IMR-90 (cell line): ENCODE results near the gene RAPH1. TPM values are rescaled to one million over a fixed set of nuclear protein-coding genes. Genes with fewer than 3 reads are reported as not detected.
A peak's percentile ranks its signal among the peaks of the same experiment; 100 is the strongest.

Source experiments
- ATAC-seq: fragments of 200-7000 bp; cut with Tn5 transposase; 2 replicates; pipeline ENCODE4 v1.9.1; 2020; ENCODE audit warnings: low read depth, mild to moderate bottlenecking, moderate library complexity
- BruUV-seq: library from RNA; stranded (reverse); fragments of 400-500 nt; replicated peaks from 2 replicates; lab custom pipeline; 2021; lab: Mats Ljungman, UMichigan
- CTCF ChIA-PET: fragments of 300-600 bp; formaldehyde crosslinking; extraction: SDS; loops from one replicate; lab custom pipeline; 2021; ENCODE audit warnings: antibody characterized with exemption; lab: Yijun Ruan, JAX
- POLR2A ChIA-PET: fragments of 300-600 bp; sonication (Branson Sonifier 250); formaldehyde crosslinking; loops from one replicate; lab custom pipeline; 2022; ENCODE audit warnings: antibody characterized with exemption; ENCODE audit not compliant: unreplicated experiment; lab: Charles Lee
- DNase-seq: peaks from one replicate; pipeline ENCODE4 v3.0.0; 2013
- H2AFZ ChIP-seq: replicated peaks from 2 replicates; pipeline ENCODE3; 2013; ENCODE audit warnings: low read length, mild to moderate bottlenecking; ENCODE audit not compliant: poor library complexity
- H2AK5ac ChIP-seq: 2 replicates; pipeline ENCODE4 v1.6.1; 2013; ENCODE audit warnings: low read depth, low read length, inconsistent platforms
- H2AK9ac ChIP-seq: replicated peaks from 2 replicates; pipeline ENCODE3; 2013; ENCODE audit warnings: mild to moderate bottlenecking, low read depth, low read length, moderate library complexity; ENCODE audit not compliant: poor library complexity
- H2BK120ac ChIP-seq: 2 replicates; pipeline ENCODE4 v1.6.1; 2013; ENCODE audit warnings: low read depth, low read length, inconsistent platforms
- H2BK15ac ChIP-seq: 3 replicates; pipeline ENCODE4 v1.6.1; 2013; ENCODE audit warnings: low read depth, low read length, inconsistent platforms
- H2BK20ac ChIP-seq: 2 replicates; pipeline ENCODE4 v1.6.1; 2013; ENCODE audit warnings: low read depth, mild to moderate bottlenecking, inconsistent platforms, low read length, moderate library complexity
- H2BK5ac ChIP-seq: 2 replicates; pipeline ENCODE4 v1.6.1; 2013; ENCODE audit warnings: mild to moderate bottlenecking, low read depth, low read length, inconsistent platforms; ENCODE audit not compliant: poor library complexity, severe bottlenecking
- H3K14ac ChIP-seq: replicated peaks from 2 replicates; pipeline ENCODE4 v1.6.1; 2013; ENCODE audit warnings: low read depth, low read length, inconsistent platforms
- H3K18ac ChIP-seq: 2 replicates; pipeline ENCODE4 v1.6.1; 2013; ENCODE audit warnings: low read depth, low read length, control low read depth
- H3K23ac ChIP-seq: 2 replicates; pipeline ENCODE4 v1.6.1; 2013; ENCODE audit warnings: low read depth, low read length, inconsistent platforms
- H3K27ac ChIP-seq: 2 replicates; pipeline ENCODE4 v1.5.1; 2013; ENCODE audit warnings: mild to moderate bottlenecking, control low read depth, low read length; ENCODE audit not compliant: insufficient read depth
- H3K27me3 ChIP-seq: 2 replicates; pipeline ENCODE4 v1.6.1; 2013; ENCODE audit warnings: low read length; ENCODE audit not compliant: control insufficient read depth, insufficient read depth
- H3K36me3 ChIP-seq: 2 replicates; pipeline ENCODE4 v1.6.1; 2013; ENCODE audit warnings: low read length, mixed read lengths; ENCODE audit not compliant: control insufficient read depth, insufficient read depth
- H3K4ac ChIP-seq: 2 replicates; pipeline ENCODE4 v1.6.1; 2013; ENCODE audit warnings: low read depth, low read length, inconsistent platforms
- H3K4me1 ChIP-seq: 2 replicates; pipeline ENCODE4 v1.6.1; 2013; ENCODE audit warnings: low read length, mixed read lengths; ENCODE audit not compliant: control insufficient read depth, insufficient read depth
- H3K4me2 ChIP-seq: 2 replicates; pipeline ENCODE4 v1.6.1; 2013; ENCODE audit warnings: low read depth, mild to moderate bottlenecking, control low read depth, low read length, moderate library complexity
- H3K4me3 ChIP-seq: 2 replicates; pipeline ENCODE4 v1.5.1; 2013; ENCODE audit warnings: low read depth, mild to moderate bottlenecking, control low read depth, low read length, moderate library complexity; ENCODE audit not compliant: insufficient read depth
- H3K56ac ChIP-seq: 2 replicates; pipeline ENCODE4 v1.6.1; 2013; ENCODE audit warnings: low read length, inconsistent platforms; ENCODE audit not compliant: insufficient read depth; ENCODE audit errors: extremely low read depth
- H3K79me1 ChIP-seq, 2 experiments: 2 replicates each; pipeline ENCODE4 v1.6.1; 2013; ENCODE audit warnings: low read length in 2 of 2, inconsistent platforms in 1 of 2, low read depth in 1 of 2
- H3K9ac ChIP-seq: 2 replicates; pipeline ENCODE4 v1.6.1; 2013; ENCODE audit warnings: low read depth, low read length, control low read depth
- H3K9me1 ChIP-seq: 2 replicates; pipeline ENCODE4 v1.6.1; 2013; ENCODE audit warnings: low read length, inconsistent platforms; ENCODE audit not compliant: insufficient read depth
- H3K9me3 ChIP-seq: 2 replicates; pipeline ENCODE4 v1.6.1; 2013; ENCODE audit warnings: low read length; ENCODE audit not compliant: control insufficient read depth, insufficient read depth
- H4K20me1 ChIP-seq: 2 replicates; pipeline ENCODE4 v1.6.1; 2013; ENCODE audit warnings: low read length, inconsistent platforms; ENCODE audit not compliant: insufficient read depth
- H4K5ac ChIP-seq: 2 replicates; pipeline ENCODE4 v1.6.1; 2013; ENCODE audit warnings: mild to moderate bottlenecking, low read depth, low read length, control low read depth
- H4K8ac ChIP-seq, 2 experiments: 2 replicates each; pipeline ENCODE4 v1.6.1; 2013; ENCODE audit warnings: low read depth in 2 of 2, low read length in 2 of 2, control low read depth in 1 of 2, inconsistent platforms in 1 of 2
- H4K91ac ChIP-seq: 2 replicates; pipeline ENCODE4 v1.6.1; 2013; ENCODE audit warnings: low read depth, low read length, inconsistent platforms; ENCODE audit not compliant: insufficient read depth
- BHLHE40 ChIP-seq: fragments of 150-350 bp; IDR thresholded peaks from 2 replicates; pipeline ENCODE4 v1.6.1; 2016; ENCODE audit warnings: mild to moderate bottlenecking, low read depth, low read length
- CEBPB ChIP-seq: IDR thresholded peaks from 2 replicates; pipeline ENCODE4 v1.6.1; 2012; ENCODE audit warnings: low read depth, low read length, improper control_type of control experiment
- CHD1 ChIP-seq: IDR thresholded peaks from 2 replicates; pipeline ENCODE4 v1.6.1; 2012; ENCODE audit warnings: low read depth, low read length, improper control_type of control experiment
- FOS ChIP-seq: fragments of 150-350 bp; IDR thresholded peaks from 2 replicates; pipeline ENCODE4 v1.6.1; 2016; ENCODE audit warnings: low read depth, low read length
- MAZ ChIP-seq: IDR thresholded peaks from 2 replicates; pipeline ENCODE4 v1.6.1; 2012; ENCODE audit warnings: low read depth, mild to moderate bottlenecking, low read length, improper control_type of control experiment, moderate library complexity, borderline replicate concordance
- NFE2L2 ChIP-seq: fragments of 150-350 bp; IDR thresholded peaks from 2 replicates; pipeline ENCODE4 v1.6.1; 2016; ENCODE audit warnings: low read depth, mild to moderate bottlenecking, low read length
- RAD21 ChIP-seq: IDR thresholded peaks from 2 replicates; pipeline ENCODE4 v1.6.1; 2012; ENCODE audit warnings: low read length, improper control_type of control experiment
- WGBS, 2 experiments: methylation state at CpG; one replicate each; pipeline versions ENCODE4 v1.1.5 to v1.1.7; 2013; ENCODE audit warnings: missing lambda C conversion rate in 2 of 2; ENCODE audit not compliant: insufficient read length in 1 of 2; ENCODE audit errors: extremely low coverage in 2 of 2; 5-methylcytosine and 5-hydroxymethylcytosine counted together
- dilution Hi-C: fragments of 300-500 bp; cut with HindIII; formaldehyde crosslinking; loops from one replicate; pipeline ENCODE4 v1.14.3; 2018; ENCODE audit warnings: low sequenced_read_pairs; ENCODE audit not compliant: unreplicated experiment
- in situ Hi-C: fragments of 300-500 bp; cut with MboI; formaldehyde crosslinking; loops from 3 replicates; pipeline ENCODE4 v1.14.3; 2019; ENCODE audit warnings: low sequenced_read_pairs, inconsistent platforms, mixed read lengths
- intact Hi-C: fragments of 100-400 bp; cut with micrococcal nuclease; formaldehyde crosslinking; loops from 2 replicates; pipeline ENCODE4 v1.10.0; 2022
- polyA plus RNA-seq, 3 experiments: library from polyadenylated mRNA; depleted of rRNA; stranded (reverse); fragments of >200 nt; gene quantifications; 2 replicates each; pipeline ENCODE4 v1.2.3, GENCODE V29; 2012; ENCODE audit warnings: low replicate concordance in 1 of 3
- total RNA-seq: library from RNA; depleted of rRNA; stranded (reverse); fragments of >200 nt; gene quantifications from 2 replicates; pipeline ENCODE4 v1.2.3, GENCODE V29; 2012

Gene RAPH1
- total and polyA plus RNA-seq, 2 of the 4 experiments (the other 2 are of a cell fraction), result 7.5 to 15.1 TPM

- Histone ChIP-seq H3K4ac (no peak overlapping the region), H3K79me1 (no peaks in the 10 kb centered on the region), H2AFZ (no peak overlapping the region), H3K9ac (no peak overlapping the region), H2BK20ac (no peak overlapping the region), H2AK5ac (no peak overlapping the region), H4K5ac (no peak overlapping the region), H3K9me1 (no peaks in the 10 kb centered on the region), H3K4me3 (no peak overlapping the region), H4K8ac (no peak overlapping the region), H3K56ac (no peak overlapping the region), H3K14ac (no peak overlapping the region), H3K23ac (no peak overlapping the region), H3K4me1 (peaks cover under 1% of the 10 kb centered on the region; the same call in 1 of the 2 replicates), H3K9me3 (no peaks in the 10 kb centered on the region), H2BK5ac (no peak overlapping the region), H4K20me1 (no peaks in the 10 kb centered on the region), H2AK9ac (no peak overlapping the region), H3K4me2 (no peak overlapping the region), H3K36me3 (no peaks in the 10 kb centered on the region), H4K91ac (no peak overlapping the region), H2BK120ac (no peak overlapping the region), H3K27ac (no peak overlapping the region), H3K18ac (no peak overlapping the region), H2BK15ac (no peak overlapping the region), H3K27me3 (no peaks in the 10 kb centered on the region)
- DNase-seq (no peak), ATAC-seq (no peak)
- no TSS peak for BruUV-seq
- in situ Hi-C loops (no loop called here), intact Hi-C loops (no loop called here), dilution Hi-C loops (no loop called here)
- no CpG with 5 or more reads among the region's 1 CpG for WGBS, 2 experiments
- ChIA-PET POLR2A (no interaction called here), CTCF (no interaction called here)
- no peak for TF ChIP-seq MAZ
- TF ChIP-seq RAD21, result no peak
- peak; percentile 33; the same call in 1 of the 2 replicates for TF ChIP-seq CEBPB
- TF ChIP-seq CHD1, result no peak
- no peak for TF ChIP-seq NFE2L2
- TF ChIP-seq BHLHE40, result no peak
- TF ChIP-seq FOS, result no peak
Measured at GRCh38 chr2:203567691-203568090, 32.6 kb upstream of the RAPH1 start.
